Lower lobe of right lung (tissue), 2 donors: ENCODE results near the gene RPL3. TPM values are rescaled to one million over a fixed set of nuclear protein-coding genes. Genes with fewer than 3 reads are reported as not detected.

Experiments
- ATAC-seq, 2 donors: fragments of 200-7000 bp; cut with Tn5 transposase; one replicate each; pipeline ENCODE4 v1.9.1; 2020 to 2022; ENCODE audit warnings: mild to moderate bottlenecking in 2 of 2, moderate library complexity in 2 of 2
- DNase-seq: peaks from one replicate; pipeline ENCODE4 v3.0.0-alpha.2; 2020
- H3K27ac ChIP-seq: fragments of 200-600 bp; one replicate; pipeline ENCODE4 v1.8.0; 2022
- H3K27me3 ChIP-seq: fragments of 200-600 bp; one replicate; pipeline ENCODE4 v1.8.0; 2022; ENCODE audit warnings: low read depth
- H3K36me3 ChIP-seq: fragments of 200-600 bp; one replicate; pipeline ENCODE4 v1.8.0; 2022; ENCODE audit warnings: mild to moderate bottlenecking
- H3K4me1 ChIP-seq: fragments of 200-600 bp; one replicate; pipeline ENCODE4 v1.8.0; 2022
- H3K4me3 ChIP-seq: fragments of 200-600 bp; one replicate; pipeline ENCODE4 v1.8.0; 2022; ENCODE audit warnings: mild to moderate bottlenecking
- H3K9me3 ChIP-seq: fragments of 200-600 bp; one replicate; pipeline ENCODE4 v1.8.0; 2022
- CTCF ChIP-seq: fragments of 200-600 bp; IDR thresholded peaks from one replicate; pipeline ENCODE4 v1.8.0; 2022; ENCODE audit warnings: antibody characterized with exemption, mild to moderate bottlenecking
- intact Hi-C: fragments of 100-400 bp; cut with DNase I; formaldehyde crosslinking; loops from one replicate; pipeline ENCODE4 v1.11.0; 2022
- total RNA-seq: library from RNA; stranded (reverse); fragmentation: NEBNext Ultra II Directional; extraction: Animal tissue kit (Norgen Biotek cat#: 25700); gene quantifications from one replicate; pipeline ENCODE4 v1.2.1, GENCODE V29; 2021
- donor health status: DM: no; HTN: yes; CAD: no; lungs with severe emphysema.

RPL3 gene
- total RNA-seq, 1 donor from 2014 or later, result 1,467 TPM

GRCh38 chr22:39355080-39355479 lies 35.7 kb upstream of the RPL3 start:
- H3K27me3 ChIP-seq, result no peaks in the 10 kb centered on the region
- DNase-seq (no peak), ATAC-seq (no peak)
- H3K36me3 ChIP-seq, result no peaks in the 10 kb centered on the region
- TF ChIP-seq CTCF, result no peak
- H3K4me1 ChIP-seq, result peaks cover 10% of the 10 kb centered on the region
- no peaks in the 10 kb centered on the region for H3K9me3 ChIP-seq
- intact Hi-C loops, result no loop called here
- no peak overlapping the region for H3K4me3 ChIP-seq
- no peak overlapping the region for H3K27ac ChIP-seq

GRCh38 chr22:39353346-39353745 lies 33.9 kb upstream of the RPL3 start:
- Histone ChIP-seq H3K4me3 (no peak overlapping the region), H3K4me1 (peaks cover 19% of the 10 kb centered on the region), H3K27me3 (no peaks in the 10 kb centered on the region), H3K27ac (no peak overlapping the region), H3K9me3 (no peaks in the 10 kb centered on the region), H3K36me3 (no peaks in the 10 kb centered on the region)
- TF ChIP-seq CTCF, result no peak
- intact Hi-C loops, result no loop called here
- DNase-seq (no peak), ATAC-seq (no peak)

GRCh38 chr22:39352306-39352891 lies 33.0 kb upstream of the RPL3 start:
- Histone ChIP-seq H3K27ac (no peak overlapping the region), H3K36me3 (no peaks in the 10 kb centered on the region), H3K27me3 (no peaks in the 10 kb centered on the region), H3K4me3 (no peak overlapping the region), H3K9me3 (no peaks in the 10 kb centered on the region), H3K4me1 (peaks cover 19% of the 10 kb centered on the region)
- ATAC-seq (no peak), DNase-seq (no peak)
- TF ChIP-seq CTCF, result no peak
- intact Hi-C loops, result no loop called here

GRCh38 chr22:39351689-39352214 lies 32.3 kb upstream of the RPL3 start:
- intact Hi-C loops, result no loop called here
- Histone ChIP-seq H3K4me1 (peaks cover 19% of the 10 kb centered on the region), H3K27me3 (no peaks in the 10 kb centered on the region), H3K36me3 (no peaks in the 10 kb centered on the region), H3K27ac (no peak overlapping the region), H3K4me3 (no peak overlapping the region), H3K9me3 (no peaks in the 10 kb centered on the region)
- DNase-seq, result no peak
- TF ChIP-seq CTCF, result no peak
- no peak for ATAC-seq

- Histone ChIP-seq H3K36me3 (no peaks in the 10 kb centered on the region), H3K27me3 (no peaks in the 10 kb centered on the region), H3K9me3 (no peaks in the 10 kb centered on the region), H3K4me3 (peak overlapping the region; percentile 66), H3K4me1 (peaks cover 19% of the 10 kb centered on the region), H3K27ac (no peak overlapping the region)
- DNase-seq (no peak), ATAC-seq (no peak)
- intact Hi-C loops, result no loop called here
- TF ChIP-seq CTCF, result no peak
Measured at GRCh38 chr22:39350757-39351688, 31.6 kb upstream of the RPL3 start.
